ENCODE measurements around the gene P4HA2. TPM values are rescaled to one million over a fixed set of nuclear protein-coding genes. Genes with fewer than 3 reads are reported as not detected.

Gene P4HA2

Small RNAs within 50 kb of the gene (small RNA-seq; reads per million reads assigned to genes)
- not detected for gene AC063976.4 (ENCODE audit: insufficient read depth)

Data from mesendoderm (in vitro differentiated cells).